ENCODE results near the gene NOP9. TPM values are rescaled to one million over a fixed set of nuclear protein-coding genes. Genes with fewer than 3 reads are reported as not detected.

Gene NOP9
- total RNA-seq, 1 donor from 2014 or later: 23.5 TPM

GRCh38 chr14:24254630-24255392 is 44.8 kb upstream of the NOP9 start:
- Mint-ChIP-seq H3K27me3 (ENCODE audit: low read depth, unreplicated experiment) (peaks cover 4% of the 10 kb centered on the region), H3K36me3 (ENCODE audit: low read depth, unreplicated experiment) (peaks cover 19% of the 10 kb centered on the region), H3K27ac (ENCODE audit: unreplicated experiment) (no peak overlapping the region), H3K9me3 (ENCODE audit: unreplicated experiment) (no peaks in the 10 kb centered on the region), H3K4me1 (ENCODE audit: low read depth, unreplicated experiment) (peaks cover 21% of the 10 kb centered on the region), H3K4me3 (ENCODE audit: unreplicated experiment) (no peak overlapping the region)
- H3K4me3 ChIP-seq (ENCODE audit: insufficient read depth, low read depth, low read length): no peak overlapping the region
- no peak overlapping the region for H3K4me2 ChIP-seq (ENCODE audit: low read length)
- H3K27me3 ChIP-seq (ENCODE audit: insufficient read depth, low read length): no peaks in the 10 kb centered on the region
- H3K79me2 ChIP-seq (ENCODE audit: insufficient read depth, low read length): no peaks in the 10 kb centered on the region
- no peak overlapping the region for H3K9ac ChIP-seq (ENCODE audit: low read length)
- DNase-seq (ENCODE audit: low read depth) (no peak), FAIRE-seq (no peak)
- H3K27ac ChIP-seq (ENCODE audit: low read depth, low read length): no peak overlapping the region
- H3K4me1 ChIP-seq (ENCODE audit: insufficient read depth, low read length): peaks cover 14% of the 10 kb centered on the region
- TF ChIP-seq EZH2 (IDR thresholded peaks at IDR 0.05; ENCODE audit: insufficient read depth, low read length): no peak
- no peak for TF ChIP-seq CTCF (IDR thresholded peaks at IDR 0.05; ENCODE audit: insufficient read depth, low read depth, low read length)
- H3K36me3 ChIP-seq (ENCODE audit: insufficient read depth, low read length): no peaks in the 10 kb centered on the region
- H4K20me1 ChIP-seq (ENCODE audit: insufficient read depth, low read length): no peaks in the 10 kb centered on the region
- H3K9me3 ChIP-seq (ENCODE audit: insufficient read depth, low read depth, low read length): no peaks in the 10 kb centered on the region
- no peak overlapping the region for H2AFZ ChIP-seq (ENCODE audit: low read depth, low read length)

- Histone ChIP-seq H3K36me3 (ENCODE audit: insufficient read depth, low read length) (no peaks in the 10 kb centered on the region), H3K9me3 (ENCODE audit: insufficient read depth, low read depth, low read length) (no peaks in the 10 kb centered on the region), H2AFZ (ENCODE audit: low read depth, low read length) (no peak overlapping the region), H3K27me3 (ENCODE audit: insufficient read depth, low read length) (no peaks in the 10 kb centered on the region), H3K4me2 (ENCODE audit: low read length) (no peak overlapping the region), H3K9ac (ENCODE audit: low read length) (no peak overlapping the region), H3K4me3 (ENCODE audit: insufficient read depth, low read depth, low read length) (no peak overlapping the region), H3K27ac (ENCODE audit: low read depth, low read length) (no peak overlapping the region), H4K20me1 (ENCODE audit: insufficient read depth, low read length) (no peaks in the 10 kb centered on the region), H3K4me1 (ENCODE audit: insufficient read depth, low read length) (peaks cover 14% of the 10 kb centered on the region), H3K79me2 (ENCODE audit: insufficient read depth, low read length) (no peaks in the 10 kb centered on the region)
- Mint-ChIP-seq H3K9me3 (ENCODE audit: unreplicated experiment) (no peaks in the 10 kb centered on the region), H3K4me1 (ENCODE audit: low read depth, unreplicated experiment) (peaks cover 19% of the 10 kb centered on the region), H3K27me3 (ENCODE audit: low read depth, unreplicated experiment) (peaks cover 4% of the 10 kb centered on the region), H3K27ac (ENCODE audit: unreplicated experiment) (no peak overlapping the region), H3K4me3 (ENCODE audit: unreplicated experiment) (no peak overlapping the region), H3K36me3 (ENCODE audit: low read depth, unreplicated experiment) (peaks cover 19% of the 10 kb centered on the region)
- TF ChIP-seq EZH2 (IDR thresholded peaks at IDR 0.05; ENCODE audit: insufficient read depth, low read length) (no peak), CTCF (IDR thresholded peaks at IDR 0.05; ENCODE audit: insufficient read depth, low read depth, low read length) (no peak)
- FAIRE-seq (no peak), DNase-seq (ENCODE audit: low read depth) (no peak)
Observed at GRCh38 chr14:24255438-24255837, 44.2 kb upstream of the NOP9 start.

All from astrocyte (in vitro differentiated cells and primary cell).